ENCODE results near the gene FBXO11.
A peak's percentile ranks its signal among the peaks of the same experiment; 100 is the strongest.

Gene FBXO11

DNA sequence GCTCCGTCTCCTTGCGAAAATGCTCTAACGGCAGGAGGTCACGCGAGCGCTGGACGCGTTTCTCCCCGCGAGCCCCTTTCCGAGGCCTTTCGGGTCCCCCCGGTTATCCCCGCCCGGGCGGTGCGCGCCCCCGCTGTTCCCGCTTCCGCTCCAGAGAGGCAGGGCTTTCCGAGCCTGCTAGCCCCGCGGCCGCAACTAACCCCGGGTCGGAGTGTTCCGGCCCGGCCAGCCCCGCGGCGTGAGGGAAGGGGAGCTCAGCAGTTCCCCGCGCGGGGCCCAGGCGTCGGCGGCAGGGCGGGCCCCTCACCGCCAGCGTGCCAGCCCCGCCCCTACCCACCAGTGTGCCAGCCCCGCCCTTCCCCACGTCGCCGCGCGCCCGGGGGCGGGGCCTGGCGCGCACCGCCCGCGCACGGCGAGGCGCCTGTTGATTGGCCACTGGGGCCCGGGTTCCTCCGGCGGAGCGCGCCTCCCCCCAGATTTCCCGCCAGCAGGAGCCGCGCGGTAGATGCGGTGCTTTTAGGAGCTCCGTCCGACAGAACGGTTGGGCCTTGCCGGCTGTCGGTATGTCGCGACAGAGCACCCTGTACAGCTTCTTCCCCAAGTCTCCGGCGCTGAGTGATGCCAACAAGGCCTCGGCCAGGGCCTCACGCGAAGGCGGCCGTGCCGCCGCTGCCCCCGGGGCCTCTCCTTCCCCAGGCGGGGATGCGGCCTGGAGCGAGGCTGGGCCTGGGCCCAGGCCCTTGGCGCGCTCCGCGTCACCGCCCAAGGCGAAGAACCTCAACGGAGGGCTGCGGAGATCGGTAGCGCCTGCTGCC is 123.4 kb downstream of the FBXO11 start, which contains the start of gene MSH6:
Gene MSH6 (plus strand): TSS at position 475 of the 815 bp plus-strand sequence. CDS start 89 bp downstream, at position 564.
- DNase-seq: peak; percentile 94
- TF ChIP-seq, protein P1, sequence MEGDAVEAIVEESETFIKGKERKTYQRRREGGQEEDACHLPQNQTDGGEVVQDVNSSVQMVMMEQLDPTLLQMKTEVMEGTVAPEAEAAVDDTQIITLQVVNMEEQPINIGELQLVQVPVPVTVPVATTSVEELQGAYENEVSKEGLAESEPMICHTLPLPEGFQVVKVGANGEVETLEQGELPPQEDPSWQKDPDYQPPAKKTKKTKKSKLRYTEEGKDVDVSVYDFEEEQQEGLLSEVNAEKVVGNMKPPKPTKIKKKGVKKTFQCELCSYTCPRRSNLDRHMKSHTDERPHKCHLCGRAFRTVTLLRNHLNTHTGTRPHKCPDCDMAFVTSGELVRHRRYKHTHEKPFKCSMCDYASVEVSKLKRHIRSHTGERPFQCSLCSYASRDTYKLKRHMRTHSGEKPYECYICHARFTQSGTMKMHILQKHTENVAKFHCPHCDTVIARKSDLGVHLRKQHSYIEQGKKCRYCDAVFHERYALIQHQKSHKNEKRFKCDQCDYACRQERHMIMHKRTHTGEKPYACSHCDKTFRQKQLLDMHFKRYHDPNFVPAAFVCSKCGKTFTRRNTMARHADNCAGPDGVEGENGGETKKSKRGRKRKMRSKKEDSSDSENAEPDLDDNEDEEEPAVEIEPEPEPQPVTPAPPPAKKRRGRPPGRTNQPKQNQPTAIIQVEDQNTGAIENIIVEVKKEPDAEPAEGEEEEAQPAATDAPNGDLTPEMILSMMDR (IDR thresholded peaks at IDR 0.05; ENCODE audit: low read depth, low read length): no peak
- peak within 1 kb of the TSS; percentile 90 for H3K4me3 ChIP-seq (ENCODE audit: low read depth, low read length)
- no peaks in the 10 kb centered on the region for H3K9me3 ChIP-seq (ENCODE audit: severe bottlenecking)
- peak within 1 kb of the TSS; percentile 98 for H3K27ac ChIP-seq
- H3K27me3 ChIP-seq (ENCODE audit: insufficient read depth, low read depth, severe bottlenecking): no peaks in the 10 kb centered on the region
- H3K36me3 ChIP-seq: peaks cover 36% of the 10 kb centered on the region

DNA sequence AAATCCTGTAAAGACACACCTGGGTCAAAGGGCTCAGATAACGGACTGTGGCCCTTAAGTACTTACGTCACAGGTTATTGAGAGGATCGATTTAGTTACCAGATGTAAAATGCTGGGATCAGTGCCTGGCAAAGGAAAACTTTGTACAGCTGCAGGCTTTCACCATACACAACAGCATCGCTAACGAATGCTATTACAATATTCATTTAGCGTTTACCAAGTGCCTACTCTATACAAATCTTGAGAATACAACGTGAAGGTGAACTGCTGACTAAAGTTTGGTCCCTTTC is 124.0 kb downstream of the FBXO11 start:
- TF ChIP-seq, protein P1 (IDR thresholded peaks at IDR 0.05; ENCODE audit: low read depth, low read length): no peak
- DNase-seq: no peak
- no peaks in the 10 kb centered on the region for H3K27me3 ChIP-seq (ENCODE audit: insufficient read depth, low read depth, severe bottlenecking)

DNA sequence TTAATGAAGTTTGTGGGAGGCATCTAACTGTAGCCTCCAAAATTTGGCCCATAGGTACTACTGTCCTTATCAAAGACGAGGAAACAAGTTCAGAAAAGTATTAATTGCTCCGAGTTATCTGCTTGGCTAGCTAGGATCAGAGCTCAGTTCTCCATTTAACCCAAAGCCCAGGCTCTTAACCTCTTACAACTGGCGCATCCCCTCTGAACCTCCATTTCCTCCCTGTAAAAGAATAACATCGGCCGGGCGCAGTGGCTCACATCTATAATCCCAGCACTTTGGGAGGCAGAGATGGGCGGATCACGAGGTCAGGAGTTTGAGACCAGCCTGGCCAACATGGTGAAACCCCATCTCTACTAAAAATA is 126.9 kb downstream of the FBXO11 start:
- H3K4me3 ChIP-seq (ENCODE audit: low read depth, low read length): no peak overlapping the region
- TF ChIP-seq, protein P1 (IDR thresholded peaks at IDR 0.05; ENCODE audit: low read depth, low read length): no peak
- H3K36me3 ChIP-seq: peaks cover 4% of the 10 kb centered on the region
- no peaks in the 10 kb centered on the region for H3K27me3 ChIP-seq (ENCODE audit: insufficient read depth, low read depth, severe bottlenecking)
- no peak overlapping the region for H3K27ac ChIP-seq
- no peak for DNase-seq
- no peaks in the 10 kb centered on the region for H3K9me3 ChIP-seq (ENCODE audit: severe bottlenecking)

More for the DNA sequence above, 124.0 kb downstream of the FBXO11 start:
- H3K27ac ChIP-seq: peak overlapping the region; percentile 98
- H3K4me3 ChIP-seq (ENCODE audit: low read depth, low read length): peak overlapping the region; percentile 57
- no peaks in the 10 kb centered on the region for H3K9me3 ChIP-seq (ENCODE audit: severe bottlenecking)
- peaks cover 31% of the 10 kb centered on the region for H3K36me3 ChIP-seq

DNA sequence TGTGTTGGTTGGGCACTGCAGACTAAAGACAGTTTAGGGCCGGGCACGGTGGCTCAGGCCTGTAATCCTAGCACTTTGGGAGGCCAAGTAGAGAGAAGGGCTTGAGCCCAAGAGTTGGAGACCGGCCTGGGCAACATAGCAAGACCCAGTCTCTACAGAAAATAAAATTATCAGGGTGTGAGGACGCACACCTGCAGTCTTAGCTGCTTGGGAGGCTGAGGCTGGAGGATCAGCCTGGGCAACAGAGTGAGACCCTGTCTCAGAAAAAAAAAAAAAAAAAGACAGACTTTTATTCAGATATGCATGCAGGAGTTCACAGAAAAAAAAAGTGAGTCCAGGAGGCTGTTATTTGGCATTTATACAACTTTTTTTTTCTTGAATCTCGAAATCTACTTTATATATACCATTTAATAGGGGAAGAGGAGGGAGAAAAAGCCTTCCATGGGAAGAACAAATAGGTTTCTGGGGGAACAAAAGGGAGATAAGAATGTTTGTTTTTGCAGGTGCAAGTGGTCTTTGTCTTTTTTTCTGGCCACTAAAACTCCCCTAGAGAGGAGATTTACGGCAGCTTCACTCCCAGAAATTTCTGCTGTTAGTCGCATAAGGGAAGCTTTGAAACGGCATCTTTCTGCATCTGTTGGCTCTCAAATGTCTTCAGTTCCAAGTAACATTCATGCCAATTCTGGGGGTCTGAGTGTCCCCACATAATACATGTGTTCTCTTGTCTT is 127.4 kb downstream of the FBXO11 start:
- TF ChIP-seq, protein P1 (IDR thresholded peaks at IDR 0.05; ENCODE audit: low read depth, low read length): no peak
- H3K36me3 ChIP-seq: peaks cover 3% of the 10 kb centered on the region

DNA sequence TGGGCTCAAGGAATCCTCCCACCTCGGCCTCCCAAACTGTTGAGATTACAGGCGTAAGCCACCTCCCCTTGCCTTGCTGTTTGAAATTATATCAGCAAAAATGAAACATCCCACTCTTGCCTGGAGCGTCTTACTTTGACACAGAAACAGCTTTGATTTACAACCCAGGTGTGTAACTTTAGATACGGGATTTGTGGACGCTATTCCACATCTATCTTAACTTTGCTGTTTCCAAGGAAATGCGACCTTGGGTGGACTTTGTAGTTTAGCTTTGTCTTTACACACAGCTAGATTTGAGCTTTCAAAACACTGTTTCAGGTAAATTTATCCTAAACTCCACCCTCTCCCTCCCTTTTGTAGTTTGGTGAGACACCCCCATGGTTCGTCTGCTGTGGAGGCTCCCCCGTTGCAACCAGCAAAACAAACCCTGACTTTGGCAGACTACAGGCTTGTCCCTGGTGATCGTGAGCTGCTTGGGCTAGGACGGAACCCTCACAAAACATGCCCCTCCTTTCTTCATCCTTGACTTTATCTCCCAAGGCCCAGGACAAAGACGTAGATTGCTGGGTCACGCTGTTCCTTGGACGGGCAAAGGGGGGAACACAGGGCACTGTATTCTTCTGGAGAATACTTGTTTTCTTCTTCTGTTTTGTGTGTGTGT is 128.9 kb downstream of the FBXO11 start:
- no peaks in the 10 kb centered on the region for H3K27me3 ChIP-seq (ENCODE audit: insufficient read depth, low read depth, severe bottlenecking)
- no peaks in the 10 kb centered on the region for H3K9me3 ChIP-seq (ENCODE audit: severe bottlenecking)
- H3K4me3 ChIP-seq (ENCODE audit: low read depth, low read length): no peak overlapping the region
- no peak overlapping the region for H3K27ac ChIP-seq
- DNase-seq: no peak
- H3K36me3 ChIP-seq: no peaks in the 10 kb centered on the region
- TF ChIP-seq, protein P1 (IDR thresholded peaks at IDR 0.05; ENCODE audit: low read depth, low read length): no peak

More for the DNA sequence above, 127.4 kb downstream of the FBXO11 start:
- Histone ChIP-seq H3K4me3 (ENCODE audit: low read depth, low read length) (no peak overlapping the region), H3K27ac (no peak overlapping the region), H3K9me3 (ENCODE audit: severe bottlenecking) (no peaks in the 10 kb centered on the region), H3K27me3 (ENCODE audit: insufficient read depth, low read depth, severe bottlenecking) (no peaks in the 10 kb centered on the region)
- no peak for DNase-seq

Measured in WERI-Rb-1 (cell line).